ENCODE measurements around the gene ZNF276. TPM values are rescaled to one million over a fixed set of nuclear protein-coding genes. Genes with fewer than 3 reads are reported as not detected.

ZNF276 gene
- total RNA-seq, 1 donor from 2014 or later = 12.9 TPM

- TF ChIP-seq CTCF (IDR thresholded peaks at IDR 0.05; ENCODE audit: insufficient read depth, low read length, severe bottlenecking) = no peak
- H3K27me3 ChIP-seq (ENCODE audit: control insufficient read depth, insufficient read depth, low read length) = no peaks in the 10 kb centered on the region
- FAIRE-seq = no peak
- H3K36me3 ChIP-seq (ENCODE audit: control insufficient read depth, insufficient read depth, low read length) = peaks cover 8% of the 10 kb centered on the region
- no peak for DNase-seq (ENCODE audit: low read depth)
- H3K4me3 ChIP-seq (ENCODE audit: low read depth, low read length) = no peak overlapping the region
Observed at GRCh38 chr16:89787365-89787805, 66.0 kb downstream of the ZNF276 start.

Other genes with a start within 250 kb of the ZNF276 start
- gene ANKRD11, start 231.0 kb upstream of the ZNF276 start, total RNA-seq = 64.5 and 84.2 TPM in 2 replicates
- 63.1 and 73.2 TPM in 2 replicates for gene SPG7, start 213.1 kb upstream of the ZNF276 start, total RNA-seq
- 4,140 and 4,913 TPM in 2 replicates for gene RPL13, start 160.9 kb upstream of the ZNF276 start, total RNA-seq
- 0.38 and 1.1 TPM in 2 replicates for gene CPNE7, start 145.8 kb upstream of the ZNF276 start, total RNA-seq
- 0.26 TPM in 1 of 2 replicates, not detected in the other for gene DPEP1, start 107.9 kb upstream of the ZNF276 start, total RNA-seq
- gene CHMP1A, start 63.8 kb upstream of the ZNF276 start, total RNA-seq = 101 and 162 TPM in 2 replicates
- gene SPATA33, start 63.7 kb upstream of the ZNF276 start, total RNA-seq = 1.3 and 2.3 TPM in 2 replicates
- 30.5 and 280 TPM in 2 replicates for gene CDK10, start 34.8 kb upstream of the ZNF276 start, total RNA-seq
- gene SPATA2L, start 19.8 kb upstream of the ZNF276 start, total RNA-seq = 12.1 and 14.2 TPM in 2 replicates
- gene VPS9D1, start 639 bp upstream of the ZNF276 start, total RNA-seq = 3.4 and 4.6 TPM in 2 replicates
- 0.79 and 1.2 TPM in 2 replicates for gene FANCA, start 95.1 kb downstream of the ZNF276 start, total RNA-seq
- gene SPIRE2, start 106.9 kb downstream of the ZNF276 start, total RNA-seq = 0.79 and 1.7 TPM in 2 replicates
- 69.5 and 140 TPM in 2 replicates for gene TCF25, start 152.1 kb downstream of the ZNF276 start, total RNA-seq
- 1.6 and 4.1 TPM in 2 replicates for gene MC1R, start 197.3 kb downstream of the ZNF276 start, total RNA-seq
- gene TUBB3, start 201.8 kb downstream of the ZNF276 start, total RNA-seq = 23.7 and 24.5 TPM in 2 replicates
- 62.9 and 80.6 TPM in 2 replicates for gene DEF8, start 227.2 kb downstream of the ZNF276 start, total RNA-seq

All from bronchial epithelial cell (primary cell).